ENCODE results near the gene CEMIP2.

GRCh38 chr9:71664566-71664965 lies 103.7 kb downstream of the CEMIP2 start:
- TF ChIP-seq CTCF (conservative IDR thresholded peaks at IDR 0.05 in 1 of 2, IDR thresholded peaks at IDR 0.05 in 1 of 2; ENCODE audit: low read depth in 1 of 2, low read length in 2 of 2), result no peak
- no peak for TF ChIP-seq EZH2 (IDR thresholded peaks at IDR 0.05; ENCODE audit: low read length, missing control alignments)

Data from fibroblast of lung (primary cell).